Measurements from ENCODE around the gene FRMD4A.

GRCh38 chr10:13969118-13969791 is 361.5 kb downstream of the FRMD4A start:
- TF ChIP-seq CTCF (IDR thresholded peaks at IDR 0.05) (no peak), ZFX (IDR thresholded peaks at IDR 0.05; ENCODE audit: borderline replicate concordance) (no peak)
